ENCODE measurements around the gene HHAT. TPM values are rescaled to one million over a fixed set of nuclear protein-coding genes. Genes with fewer than 3 reads are reported as not detected.
"Not testable (repeated sequence)": the region's sequence is repeated elsewhere in the genome, so short reads cannot be mapped to it uniquely, and the experiment has no call there.

HHAT gene
- total RNA-seq, 1 donor from 2014 or later: 11.8 TPM

DNA sequence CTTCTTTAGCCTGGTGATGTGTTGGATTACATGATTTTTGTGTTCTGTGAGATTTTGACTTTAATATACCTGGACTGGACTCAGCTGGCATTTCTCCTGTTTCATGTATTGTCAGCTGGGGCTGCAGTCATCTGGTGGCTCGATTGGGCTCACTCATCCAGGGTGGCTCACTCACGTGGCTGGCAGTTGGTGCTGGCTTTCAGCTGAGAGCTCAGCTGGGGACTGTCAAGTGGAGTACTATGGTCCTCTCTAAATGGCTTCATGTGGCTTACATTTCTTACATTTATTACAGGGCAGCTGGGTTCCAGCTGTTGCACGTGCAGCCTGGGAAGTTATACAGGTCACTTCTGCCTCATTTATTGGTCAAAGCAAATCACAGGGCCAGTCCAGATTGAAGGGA lies 22.8 kb downstream of the HHAT start:
- DNase-seq (ENCODE audit: extremely low spot score in 2 of 2): no peak
- Histone ChIP-seq H3K9me3 (no peaks in the 10 kb centered on the region), H3K4me1 (no peaks in the 10 kb centered on the region), H3K27me3 (no peaks in the 10 kb centered on the region), H3K36me3 (no peaks in the 10 kb centered on the region), H3K27ac (no peak overlapping the region), H3K4me3 (no peak overlapping the region)
- TF ChIP-seq, protein P1, sequence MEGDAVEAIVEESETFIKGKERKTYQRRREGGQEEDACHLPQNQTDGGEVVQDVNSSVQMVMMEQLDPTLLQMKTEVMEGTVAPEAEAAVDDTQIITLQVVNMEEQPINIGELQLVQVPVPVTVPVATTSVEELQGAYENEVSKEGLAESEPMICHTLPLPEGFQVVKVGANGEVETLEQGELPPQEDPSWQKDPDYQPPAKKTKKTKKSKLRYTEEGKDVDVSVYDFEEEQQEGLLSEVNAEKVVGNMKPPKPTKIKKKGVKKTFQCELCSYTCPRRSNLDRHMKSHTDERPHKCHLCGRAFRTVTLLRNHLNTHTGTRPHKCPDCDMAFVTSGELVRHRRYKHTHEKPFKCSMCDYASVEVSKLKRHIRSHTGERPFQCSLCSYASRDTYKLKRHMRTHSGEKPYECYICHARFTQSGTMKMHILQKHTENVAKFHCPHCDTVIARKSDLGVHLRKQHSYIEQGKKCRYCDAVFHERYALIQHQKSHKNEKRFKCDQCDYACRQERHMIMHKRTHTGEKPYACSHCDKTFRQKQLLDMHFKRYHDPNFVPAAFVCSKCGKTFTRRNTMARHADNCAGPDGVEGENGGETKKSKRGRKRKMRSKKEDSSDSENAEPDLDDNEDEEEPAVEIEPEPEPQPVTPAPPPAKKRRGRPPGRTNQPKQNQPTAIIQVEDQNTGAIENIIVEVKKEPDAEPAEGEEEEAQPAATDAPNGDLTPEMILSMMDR (IDR thresholded peaks at IDR 0.05): no peak
- no peak for TF ChIP-seq POLR2AphosphoS5 (IDR thresholded peaks at IDR 0.05; ENCODE audit: insufficient read depth in 1 of 2, low read depth in 1 of 2)
- TF ChIP-seq POLR2A (IDR thresholded peaks at IDR 0.05): no peak
- intact Hi-C loops (cut with DNase I): no loop called here

DNA sequence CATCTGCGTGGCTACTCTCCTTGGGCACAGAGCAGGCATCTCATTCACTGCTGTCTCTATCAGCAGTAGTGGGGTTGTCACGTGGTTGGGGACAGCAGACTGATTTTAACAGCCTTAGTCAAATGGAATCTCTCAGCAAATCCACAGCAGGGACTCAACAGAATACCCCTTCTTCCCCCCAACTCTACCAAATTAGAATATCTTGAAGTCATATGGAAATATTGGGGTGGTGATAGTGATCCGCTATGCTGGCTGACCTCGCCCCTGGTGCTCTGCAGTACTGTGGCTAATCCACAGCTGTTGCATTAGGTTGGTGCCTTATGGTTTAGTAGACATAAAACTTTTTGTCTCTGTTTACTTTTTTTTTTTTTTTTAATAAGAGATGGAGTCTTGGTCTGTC lies 23.9 kb downstream of the HHAT start:
- intact Hi-C loops (cut with DNase I): no loop called here
- Histone ChIP-seq H3K4me3 (no peak overlapping the region), H3K36me3 (no peaks in the 10 kb centered on the region), H3K27me3 (no peaks in the 10 kb centered on the region), H3K27ac (no peak overlapping the region), H3K9me3 (no peaks in the 10 kb centered on the region), H3K4me1 (no peaks in the 10 kb centered on the region)
- no peak for DNase-seq (ENCODE audit: extremely low spot score in 2 of 2)
- no peak for TF ChIP-seq POLR2AphosphoS5 (IDR thresholded peaks at IDR 0.05; ENCODE audit: insufficient read depth in 1 of 2, low read depth in 1 of 2)
- no peak for TF ChIP-seq POLR2A (IDR thresholded peaks at IDR 0.05)
- TF ChIP-seq, protein P1 (IDR thresholded peaks at IDR 0.05): no peak

DNA sequence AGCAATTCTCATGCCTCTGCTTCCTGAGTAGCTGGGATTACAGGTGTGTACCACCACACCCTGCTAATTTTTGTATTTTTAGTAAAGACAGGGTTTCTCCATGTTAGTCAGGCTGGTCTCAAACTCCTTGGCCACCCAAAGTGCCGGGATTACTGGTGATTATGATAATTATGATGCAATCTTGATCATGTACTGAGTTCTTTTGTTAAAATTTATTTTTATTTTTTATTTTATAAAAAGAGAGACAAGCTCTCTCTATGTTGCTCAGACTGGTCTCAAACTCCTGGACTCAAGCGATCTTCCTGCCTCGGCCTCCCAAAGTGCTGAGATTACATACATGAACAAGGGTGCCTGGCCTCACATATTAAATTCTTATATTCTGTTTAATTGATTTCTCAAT lies 25.6 kb downstream of the HHAT start:
- H3K4me3 ChIP-seq; DNase-seq (ENCODE audit: extremely low spot score in 2 of 2); H3K27me3 ChIP-seq; H3K4me1 ChIP-seq; H3K36me3 ChIP-seq; intact Hi-C loops (cut with DNase I); H3K9me3 ChIP-seq; H3K27ac ChIP-seq: not testable (repeated sequence)

DNA sequence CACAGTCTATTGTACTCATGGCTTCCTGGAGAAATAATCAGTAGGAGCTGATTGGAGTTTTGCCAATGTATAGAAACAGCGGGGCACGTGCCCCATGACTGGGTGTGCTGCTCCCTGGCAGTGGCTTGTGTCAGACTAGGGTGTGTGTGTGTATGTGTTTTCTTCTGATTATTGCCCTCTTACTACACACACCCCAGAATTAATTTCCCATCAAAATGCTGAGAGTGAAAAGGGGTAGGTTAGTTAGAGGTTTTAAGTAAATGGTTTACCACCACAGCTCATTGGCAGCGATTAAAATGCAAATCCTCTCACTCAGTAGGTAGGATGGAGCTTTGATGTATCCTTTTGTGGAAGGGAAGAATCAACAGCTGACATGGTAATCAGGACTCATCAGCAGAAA lies 29.9 kb downstream of the HHAT start:
- Histone ChIP-seq H3K9me3 (no peaks in the 10 kb centered on the region), H3K27ac (no peak overlapping the region), H3K36me3 (no peaks in the 10 kb centered on the region), H3K27me3 (no peaks in the 10 kb centered on the region), H3K4me1 (peaks cover 13% of the 10 kb centered on the region), H3K4me3 (no peak overlapping the region)
- TF ChIP-seq, protein P1 (IDR thresholded peaks at IDR 0.05): no peak
- TF ChIP-seq POLR2A (IDR thresholded peaks at IDR 0.05) (no peak), POLR2AphosphoS5 (IDR thresholded peaks at IDR 0.05; ENCODE audit: insufficient read depth in 1 of 2, low read depth in 1 of 2) (no peak)
- DNase-seq (ENCODE audit: extremely low spot score in 2 of 2): no peak
- intact Hi-C loops (cut with DNase I): no loop called here

DNA sequence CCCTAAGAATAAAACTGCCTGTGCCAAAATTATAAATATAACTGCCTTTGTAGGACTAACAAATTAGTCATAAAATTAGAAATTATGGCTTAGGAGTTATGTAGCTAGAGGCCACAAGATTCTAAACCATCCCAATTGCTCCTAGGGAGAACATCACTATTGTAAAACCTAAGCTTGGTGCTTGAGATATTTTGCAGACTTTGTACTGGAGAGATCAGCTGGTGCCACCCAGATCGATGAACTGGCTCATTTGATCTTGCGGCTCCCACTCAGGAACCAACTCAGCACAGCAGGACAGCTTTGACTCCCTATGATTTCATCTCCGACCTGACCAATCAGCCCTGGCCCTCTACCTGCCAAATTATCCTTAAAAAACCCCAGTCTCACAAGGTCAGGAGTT lies 30.6 kb downstream of the HHAT start:
- Histone ChIP-seq H3K4me1 (peaks cover 15% of the 10 kb centered on the region), H3K4me3 (no peak overlapping the region), H3K27ac (no peak overlapping the region), H3K36me3 (no peaks in the 10 kb centered on the region), H3K27me3 (no peaks in the 10 kb centered on the region), H3K9me3 (no peaks in the 10 kb centered on the region)
- TF ChIP-seq POLR2A (IDR thresholded peaks at IDR 0.05): no peak
- TF ChIP-seq, protein P1 (IDR thresholded peaks at IDR 0.05): no peak
- no peak for TF ChIP-seq POLR2AphosphoS5 (IDR thresholded peaks at IDR 0.05; ENCODE audit: insufficient read depth in 1 of 2, low read depth in 1 of 2)
- DNase-seq (ENCODE audit: extremely low spot score in 2 of 2): no peak
- intact Hi-C loops (cut with DNase I): no loop called here

Measured in vagina (tissue), 2 donors.